Uterus (tissue), 2 donors: ENCODE data around the gene MOBP.

ENCODE experiments used
- CTCF ChIP-seq, 4 experiments: fragments of 200-600 bp in 2 of 4; fragments of 450-650 bp in 2 of 4; sonication (generic) in 2 of 4; IDR thresholded peaks; one replicate each; pipeline ENCODE4 v1.5.1; 2016 to 2019; ENCODE audit warnings: antibody characterized with exemption in 4 of 4, mild to moderate bottlenecking in 2 of 4, moderate library complexity in 1 of 4
- POLR2A ChIP-seq, 2 donors: fragments of 450-650 bp; IDR thresholded peaks; one replicate each; pipeline ENCODE4 v1.6.1; 2016; ENCODE audit warnings: antibody characterized with exemption in 2 of 2, mild to moderate bottlenecking in 1 of 2, moderate library complexity in 1 of 2

- no peak for TF ChIP-seq CTCF (IDR thresholded peaks at IDR 0.05)
- no peak for TF ChIP-seq POLR2A (IDR thresholded peaks at IDR 0.05)
Measured at GRCh38 chr3:39519554-39520288, 52.2 kb downstream of the MOBP start.
